Endothelial cell of umbilical vein (primary cell): ENCODE data around the gene MYOD1.

Experiments
- GATA2 ChIP-seq: IDR thresholded peaks from 2 replicates; pipeline ENCODE4 v1.7.0; 2011; ENCODE audit warnings: low read depth, mild to moderate bottlenecking, moderate library complexity, mixed read lengths, low read length; ENCODE audit not compliant: insufficient read length, insufficient read depth
- TF ChIP-seq, protein P1 (sequence below), 2 donors: IDR thresholded peaks; 1 replicate in 1 of 2; 2 replicates in 1 of 2; pipeline ENCODE4 v1.5.1; 2011; ENCODE audit warnings: low read length in 2 of 2, mild to moderate bottlenecking in 2 of 2, moderate library complexity in 2 of 2, control low read depth in 1 of 2, inconsistent platforms in 1 of 2, low read depth in 1 of 2; ENCODE audit not compliant: insufficient read depth in 1 of 2; ENCODE audit errors: extremely low read depth in 1 of 2

- no peak for TF ChIP-seq GATA2
- TF ChIP-seq, protein P1, sequence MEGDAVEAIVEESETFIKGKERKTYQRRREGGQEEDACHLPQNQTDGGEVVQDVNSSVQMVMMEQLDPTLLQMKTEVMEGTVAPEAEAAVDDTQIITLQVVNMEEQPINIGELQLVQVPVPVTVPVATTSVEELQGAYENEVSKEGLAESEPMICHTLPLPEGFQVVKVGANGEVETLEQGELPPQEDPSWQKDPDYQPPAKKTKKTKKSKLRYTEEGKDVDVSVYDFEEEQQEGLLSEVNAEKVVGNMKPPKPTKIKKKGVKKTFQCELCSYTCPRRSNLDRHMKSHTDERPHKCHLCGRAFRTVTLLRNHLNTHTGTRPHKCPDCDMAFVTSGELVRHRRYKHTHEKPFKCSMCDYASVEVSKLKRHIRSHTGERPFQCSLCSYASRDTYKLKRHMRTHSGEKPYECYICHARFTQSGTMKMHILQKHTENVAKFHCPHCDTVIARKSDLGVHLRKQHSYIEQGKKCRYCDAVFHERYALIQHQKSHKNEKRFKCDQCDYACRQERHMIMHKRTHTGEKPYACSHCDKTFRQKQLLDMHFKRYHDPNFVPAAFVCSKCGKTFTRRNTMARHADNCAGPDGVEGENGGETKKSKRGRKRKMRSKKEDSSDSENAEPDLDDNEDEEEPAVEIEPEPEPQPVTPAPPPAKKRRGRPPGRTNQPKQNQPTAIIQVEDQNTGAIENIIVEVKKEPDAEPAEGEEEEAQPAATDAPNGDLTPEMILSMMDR (IDR thresholded peaks at IDR 0.05; ENCODE audit: extremely low read depth in 1 of 2, insufficient read depth in 1 of 2, low read depth in 1 of 2, low read length in 2 of 2), result no peak
Observed at GRCh38 chr11:17766073-17766359, 46.6 kb downstream of the MYOD1 start.
